ENCODE measurements around the gene OR5M3. TPM values are rescaled to one million over a fixed set of nuclear protein-coding genes. Genes with fewer than 3 reads are reported as not detected.

Gene OR5M3
- polyA plus RNA-seq, 1 of the 3 experiments (the other 2 are of a cell fraction): not detected

DNA sequence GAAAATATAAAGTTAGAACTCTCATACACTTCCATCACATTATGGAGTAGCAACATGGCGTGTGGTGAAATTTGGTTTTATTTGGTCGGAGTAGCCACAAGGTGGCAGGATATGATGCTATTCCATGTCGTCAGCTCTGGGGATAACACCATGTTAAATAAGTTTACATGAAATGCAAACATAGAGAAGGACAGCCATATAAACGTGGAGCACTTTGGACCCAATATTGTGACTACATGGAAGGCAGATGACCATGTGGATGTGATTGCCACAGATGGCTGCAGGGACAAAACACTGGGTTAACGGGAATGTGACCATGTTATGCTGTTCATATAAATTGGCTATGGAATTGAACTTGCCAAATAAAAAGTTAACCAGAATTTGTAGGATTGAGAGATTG lies 48.9 kb upstream of the OR5M3 start:
- Histone ChIP-seq H3K4me2 (no peak overlapping the region), H2AFZ (ENCODE audit: low read depth) (no peak overlapping the region), H3K4me3 (ENCODE audit: low read depth in 2 of 2, low read length in 1 of 2) (peak overlapping the region in 1 of 2 experiments; percentile 11; a peak in 1 of 4 replicates), H3K27ac (ENCODE audit: low read depth in 2 of 2, low read length in 1 of 2) (no peak overlapping the region), H3K9me2 (no peaks in the 10 kb centered on the region), H4K20me1 (ENCODE audit: insufficient read depth) (no peaks in the 10 kb centered on the region), H3K9ac (no peak overlapping the region), H3K9me3 (no peaks in the 10 kb centered on the region), H3K79me2 (ENCODE audit: insufficient read depth) (no peaks in the 10 kb centered on the region), H3K4me1 (ENCODE audit: control insufficient read depth in 1 of 2, insufficient read depth in 2 of 2, low read depth in 1 of 2, low read length in 1 of 2) (no peaks in the 10 kb centered on the region), H3K27me3 (ENCODE audit: insufficient read depth) (no peaks in the 10 kb centered on the region), H3K36me3 (replicated peaks in 1 of 2; ENCODE audit: control insufficient read depth in 1 of 2, insufficient read depth in 2 of 2, low read length in 1 of 2) (no peaks in the 10 kb centered on the region), H3F3A (replicated peaks; ENCODE audit: insufficient read depth) (no peaks in the 10 kb centered on the region)
- WGBS (ENCODE audit: low lambda C conversion rate): under 1% methylated on average over 5 of the region's 5 CpGs
- TF ChIP-seq RAD21 (IDR thresholded peaks at IDR 0.05; ENCODE audit: low read length) (peak; percentile 26; the same call in 1 of the 2 replicates), CTCF (IDR thresholded peaks at IDR 0.05) (peak; percentile 38), RFX5 (IDR thresholded peaks at IDR 0.05; ENCODE audit: low read length) (no peak)
- ChIA-PET POLR2A (no interaction called here), CTCF (interaction anchor here (0.6 kb wide), 1 partner anchor 739 kb away, joined by 3 read pairs; no protein-coding TSS in a partner anchor)
- peak; percentile 2 for DNase-seq

DNA sequence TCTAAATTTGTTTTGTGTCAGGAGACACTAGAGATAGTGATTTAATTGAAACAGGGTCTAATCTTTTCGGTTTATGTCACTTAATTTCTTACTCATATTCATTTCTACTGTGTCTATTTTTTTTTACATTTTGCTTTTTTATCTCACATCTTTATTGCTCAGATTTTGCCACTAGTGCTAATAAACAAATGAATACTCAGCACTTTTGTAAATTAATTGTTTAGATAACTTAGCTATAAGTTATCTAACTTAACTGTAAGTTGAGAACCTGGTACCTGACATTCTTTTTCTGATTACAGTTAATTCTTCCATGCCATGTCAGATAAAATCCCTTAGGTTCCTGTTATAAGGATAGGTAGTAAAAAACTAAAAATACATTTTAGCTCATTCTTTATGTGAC lies 40.1 kb upstream of the OR5M3 start:
- Histone ChIP-seq H3K9me2 (no peaks in the 10 kb centered on the region), H3K4me3 (ENCODE audit: low read depth in 2 of 2, low read length in 1 of 2) (no peak overlapping the region), H4K20me1 (ENCODE audit: insufficient read depth) (no peaks in the 10 kb centered on the region), H2AFZ (ENCODE audit: low read depth) (no peak overlapping the region), H3K4me1 (ENCODE audit: control insufficient read depth in 1 of 2, insufficient read depth in 2 of 2, low read depth in 1 of 2, low read length in 1 of 2) (no peaks in the 10 kb centered on the region), H3K4me2 (no peak overlapping the region), H3K9ac (no peak overlapping the region), H3K36me3 (replicated peaks in 1 of 2; ENCODE audit: control insufficient read depth in 1 of 2, insufficient read depth in 2 of 2, low read length in 1 of 2) (no peaks in the 10 kb centered on the region), H3F3A (replicated peaks; ENCODE audit: insufficient read depth) (no peaks in the 10 kb centered on the region), H3K27ac (ENCODE audit: low read depth in 2 of 2, low read length in 1 of 2) (no peak overlapping the region), H3K79me2 (ENCODE audit: insufficient read depth) (no peaks in the 10 kb centered on the region), H3K27me3 (ENCODE audit: insufficient read depth) (no peaks in the 10 kb centered on the region), H3K9me3 (no peaks in the 10 kb centered on the region)
- POLR2A ChIA-PET: no interaction called here
- WGBS (ENCODE audit: low lambda C conversion rate): 0% methylated on average over 1 of the region's 1 CpG
- no peak for DNase-seq
- TF ChIP-seq POLR2AphosphoS5 (IDR thresholded peaks at IDR 0.05; ENCODE audit: low read depth, low read length) (no peak), MEF2A (IDR thresholded peaks at IDR 0.05; ENCODE audit: borderline replicate concordance, low read depth) (no peak), PBX3 (IDR thresholded peaks at IDR 0.05) (no peak), MXI1 (IDR thresholded peaks at IDR 0.05; ENCODE audit: low read depth, low read length) (no peak), JUND (IDR thresholded peaks at IDR 0.05) (no peak), TCF12 (IDR thresholded peaks at IDR 0.05) (no peak), SIN3A (IDR thresholded peaks at IDR 0.05; ENCODE audit: borderline replicate concordance, low read depth, low read length) (no peak), GATA2 (CRISPR knock-in tag; IDR thresholded peaks at IDR 0.05) (no peak), CTCF (IDR thresholded peaks at IDR 0.05) (no peak), SMC3 (IDR thresholded peaks at IDR 0.05; ENCODE audit: low read depth, low read length) (no peak), YY1 (IDR thresholded peaks at IDR 0.05; ENCODE audit: low read depth) (no peak), RFX5 (IDR thresholded peaks at IDR 0.05; ENCODE audit: low read length) (no peak), RAD21 (IDR thresholded peaks at IDR 0.05; ENCODE audit: low read length) (no peak), TAF1 (IDR thresholded peaks at IDR 0.05; ENCODE audit: borderline replicate concordance, low read depth, low read length) (no peak), ZBTB33 (IDR thresholded peaks at IDR 0.05; ENCODE audit: borderline replicate concordance, low read depth) (no peak), EZH2phosphoT487 (IDR thresholded peaks at IDR 0.05; ENCODE audit: borderline replicate concordance, low read depth) (no peak), IRF3 (IDR thresholded peaks at IDR 0.05; ENCODE audit: low read depth, low read length) (no peak)
- CTCF ChIA-PET: no interaction called here

All from SK-N-SH (cell line).